OCI-LY7 (cell line): ENCODE data around the gene AWAT1. TPM values are rescaled to one million over a fixed set of nuclear protein-coding genes. Genes with fewer than 3 reads are reported as not detected.
"Not testable (repeated sequence)": the region's sequence is repeated elsewhere in the genome, so short reads cannot be mapped to it uniquely, and the experiment has no call there.

Experiments
- BruUV-seq: library from RNA; stranded (reverse); fragments of 400-500 nt; replicated peaks from 2 replicates; lab custom pipeline; 2021; lab: Mats Ljungman, UMichigan
- CTCF ChIA-PET: fragments of 300-600 bp; sonication (Branson Sonifier 250); formaldehyde crosslinking; loops from one replicate; lab custom pipeline; 2022; ENCODE audit warnings: antibody characterized with exemption; ENCODE audit not compliant: unreplicated experiment; lab: Charles Lee
- POLR2A ChIA-PET: fragments of 300-600 bp; sonication (Branson Sonifier 250); formaldehyde crosslinking; loops from one replicate; lab custom pipeline; 2022; ENCODE audit warnings: antibody characterized with exemption; lab: Charles Lee
- DNase-seq: peaks from one replicate; pipeline ENCODE4 v3.0.0-alpha.2; 2015; ENCODE audit warnings: low spot score
- H2AFZ ChIP-seq: fragments of 200-600 bp; sonication (generic), shearing (Covaris generic); 2 replicates; pipeline ENCODE4 v1.6.1; 2014; ENCODE audit warnings: mild to moderate bottlenecking, antibody characterized with exemption, low read length, moderate library complexity
- H3K27ac ChIP-seq: fragments of 200-600 bp; sonication (generic); 2 replicates; pipeline ENCODE4 v1.5.1; 2014; ENCODE audit warnings: mixed run types, low read depth, mild to moderate bottlenecking, moderate library complexity, low read length, inconsistent platforms; ENCODE audit not compliant: poor library complexity, severe bottlenecking
- H3K36me3 ChIP-seq: fragments of 200-600 bp; sonication (generic); 2 replicates; pipeline ENCODE4 v1.6.1; 2014; ENCODE audit warnings: mild to moderate bottlenecking, antibody characterized with exemption, low read length, moderate library complexity, mixed read lengths; ENCODE audit not compliant: insufficient read depth
- H3K4me1 ChIP-seq: fragments of 200-600 bp; sonication (generic); 2 replicates; pipeline ENCODE4 v1.5.1; 2014; ENCODE audit warnings: mild to moderate bottlenecking, low read length; ENCODE audit not compliant: insufficient read depth, poor library complexity, severe bottlenecking
- H3K4me2 ChIP-seq: fragments of 200-600 bp; sonication (generic); 2 replicates; pipeline ENCODE4 v1.6.1; 2014; ENCODE audit warnings: mild to moderate bottlenecking, low read length
- H3K4me3 ChIP-seq: fragments of 200-600 bp; sonication (generic); 2 replicates; pipeline ENCODE4 v1.5.1; 2014; ENCODE audit warnings: mild to moderate bottlenecking, low read depth, low read length; ENCODE audit not compliant: poor library complexity, severe bottlenecking
- H3K79me2 ChIP-seq: fragments of 200-600 bp; sonication (generic); 2 replicates; pipeline ENCODE4 v1.6.1; 2016; ENCODE audit warnings: low read depth, mild to moderate bottlenecking, low read length, moderate library complexity, mixed read lengths; ENCODE audit not compliant: insufficient read depth
- H3K9me2 ChIP-seq: fragments of 200-600 bp; sonication (generic); 2 replicates; pipeline ENCODE4 v1.6.1; 2016; ENCODE audit warnings: mild to moderate bottlenecking, low read length, mixed read lengths; ENCODE audit not compliant: insufficient read depth
- H3K9me3 ChIP-seq: fragments of 200-600 bp; sonication (generic); 2 replicates; pipeline ENCODE4 v1.6.1; 2014; ENCODE audit warnings: mild to moderate bottlenecking, mixed run types, low read length, mixed read lengths
- H4K20me1 ChIP-seq: fragments of 200-600 bp; sonication (generic); 2 replicates; pipeline ENCODE4 v1.6.1; 2014; ENCODE audit warnings: mild to moderate bottlenecking, antibody characterized with exemption, low read length, moderate library complexity, mixed read lengths; ENCODE audit not compliant: insufficient read depth
- EZH2phosphoT487 ChIP-seq: fragments of 200-600 bp; sonication (generic); IDR thresholded peaks from 2 replicates; pipeline ENCODE4 v1.6.1; 2018; ENCODE audit warnings: low read depth, borderline replicate concordance, mild to moderate bottlenecking, mixed run types, antibody characterized with exemption, low read length, moderate library complexity, mixed read lengths
- intact Hi-C: fragments of 100-400 bp; cut with micrococcal nuclease; formaldehyde crosslinking; loops from one replicate; pipeline ENCODE4 v1.10.0; 2022; ENCODE audit not compliant: unreplicated experiment
- total RNA-seq, 2 experiments: library from RNA; depleted of rRNA in 1 of 2; stranded (reverse); fragments of >200 nt in 1 of 2; shearing (Covaris generic) in 1 of 2; gene quantifications; 2 replicates each; pipeline ENCODE4 v1.2.3, GENCODE V29; 2014 to 2022
- TF ChIP-seq, protein P1 (sequence below): fragments of 200-600 bp; sonication (generic); conservative IDR thresholded peaks from 2 replicates; pipeline ENCODE4 v1.5.1; 2014; ENCODE audit warnings: mild to moderate bottlenecking, antibody characterized with exemption, low read length, moderate library complexity, mixed read lengths

AWAT1 gene
- total RNA-seq, 2 experiments from 2014 or later = not detected

GRCh38 chrX:70231666-70232065, 2.8 kb upstream of the AWAT1 start:
- H3K4me1 ChIP-seq = no peaks in the 10 kb centered on the region
- POLR2A ChIA-PET = no interaction called here
- H3K36me3 ChIP-seq = no peaks in the 10 kb centered on the region
- no peaks in the 10 kb centered on the region for H4K20me1 ChIP-seq
- BruUV-seq = no TSS peak
- H3K9me3 ChIP-seq = no peaks in the 10 kb centered on the region
- no peak overlapping the region for H3K4me3 ChIP-seq
- DNase-seq = no peak
- CTCF ChIA-PET = no interaction called here
- H3K79me2 ChIP-seq = no peaks in the 10 kb centered on the region
- H3K4me2 ChIP-seq = no peak overlapping the region
- intact Hi-C loops = no loop called here
- no peak overlapping the region for H2AFZ ChIP-seq
- TF ChIP-seq, protein P1, sequence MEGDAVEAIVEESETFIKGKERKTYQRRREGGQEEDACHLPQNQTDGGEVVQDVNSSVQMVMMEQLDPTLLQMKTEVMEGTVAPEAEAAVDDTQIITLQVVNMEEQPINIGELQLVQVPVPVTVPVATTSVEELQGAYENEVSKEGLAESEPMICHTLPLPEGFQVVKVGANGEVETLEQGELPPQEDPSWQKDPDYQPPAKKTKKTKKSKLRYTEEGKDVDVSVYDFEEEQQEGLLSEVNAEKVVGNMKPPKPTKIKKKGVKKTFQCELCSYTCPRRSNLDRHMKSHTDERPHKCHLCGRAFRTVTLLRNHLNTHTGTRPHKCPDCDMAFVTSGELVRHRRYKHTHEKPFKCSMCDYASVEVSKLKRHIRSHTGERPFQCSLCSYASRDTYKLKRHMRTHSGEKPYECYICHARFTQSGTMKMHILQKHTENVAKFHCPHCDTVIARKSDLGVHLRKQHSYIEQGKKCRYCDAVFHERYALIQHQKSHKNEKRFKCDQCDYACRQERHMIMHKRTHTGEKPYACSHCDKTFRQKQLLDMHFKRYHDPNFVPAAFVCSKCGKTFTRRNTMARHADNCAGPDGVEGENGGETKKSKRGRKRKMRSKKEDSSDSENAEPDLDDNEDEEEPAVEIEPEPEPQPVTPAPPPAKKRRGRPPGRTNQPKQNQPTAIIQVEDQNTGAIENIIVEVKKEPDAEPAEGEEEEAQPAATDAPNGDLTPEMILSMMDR = no peak
- no peak for TF ChIP-seq EZH2phosphoT487
- no peak overlapping the region for H3K27ac ChIP-seq
- H3K9me2 ChIP-seq = no peaks in the 10 kb centered on the region

DNA sequence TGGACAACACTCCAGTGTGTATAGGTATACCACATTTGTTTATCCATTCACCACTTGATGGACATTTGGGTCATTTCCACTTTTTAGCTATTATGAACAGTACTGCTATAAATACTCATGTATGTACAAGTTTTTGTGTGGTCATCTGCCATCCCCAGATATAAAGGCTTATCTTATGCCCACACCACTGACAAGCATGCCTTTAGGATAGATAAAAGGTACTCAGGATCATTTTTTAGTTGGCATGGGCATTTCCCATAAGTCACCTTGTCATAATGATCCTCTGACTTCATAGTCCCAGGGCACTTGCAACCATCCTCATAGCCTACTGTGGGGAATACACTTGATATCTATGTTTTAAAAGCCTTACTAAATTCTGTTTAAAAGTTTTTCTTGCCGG, 6.3 kb downstream of the AWAT1 start:
- CTCF ChIA-PET = no interaction called here

GRCh38 chrX:70241501-70241900, 7.0 kb downstream of the AWAT1 start:
- Histone ChIP-seq H3K4me2 (no peak overlapping the region), H3K79me2 (no peaks in the 10 kb centered on the region), H3K27ac (no peak overlapping the region), H3K9me3 (no peaks in the 10 kb centered on the region), H4K20me1 (no peaks in the 10 kb centered on the region), H3K9me2 (no peaks in the 10 kb centered on the region), H3K36me3 (no peaks in the 10 kb centered on the region), H2AFZ (no peak overlapping the region), H3K4me3 (no peak overlapping the region), H3K4me1 (no peaks in the 10 kb centered on the region)
- CTCF ChIA-PET = no interaction called here
- no peak for DNase-seq
- intact Hi-C loops = no loop called here
- POLR2A ChIA-PET = no interaction called here
- BruUV-seq = no TSS peak
- TF ChIP-seq, protein P1 = no peak
- no peak for TF ChIP-seq EZH2phosphoT487

More for the DNA sequence above, 6.3 kb downstream of the AWAT1 start:
- no TSS peak for BruUV-seq
- no peak for DNase-seq
- H3K36me3 ChIP-seq = no peaks in the 10 kb centered on the region
- POLR2A ChIA-PET = no interaction called here
- TF ChIP-seq, protein P1 = no peak
- no peak for TF ChIP-seq EZH2phosphoT487
- intact Hi-C loops = no loop called here
- H3K27ac ChIP-seq = no peak overlapping the region
- no peaks in the 10 kb centered on the region for H4K20me1 ChIP-seq
- no peaks in the 10 kb centered on the region for H3K9me2 ChIP-seq
- no peak overlapping the region for H3K4me2 ChIP-seq
- H3K79me2 ChIP-seq = no peaks in the 10 kb centered on the region
- H2AFZ ChIP-seq = no peak overlapping the region
- H3K4me1 ChIP-seq = no peaks in the 10 kb centered on the region
- no peak overlapping the region for H3K4me3 ChIP-seq
- H3K9me3 ChIP-seq = no peaks in the 10 kb centered on the region

DNA sequence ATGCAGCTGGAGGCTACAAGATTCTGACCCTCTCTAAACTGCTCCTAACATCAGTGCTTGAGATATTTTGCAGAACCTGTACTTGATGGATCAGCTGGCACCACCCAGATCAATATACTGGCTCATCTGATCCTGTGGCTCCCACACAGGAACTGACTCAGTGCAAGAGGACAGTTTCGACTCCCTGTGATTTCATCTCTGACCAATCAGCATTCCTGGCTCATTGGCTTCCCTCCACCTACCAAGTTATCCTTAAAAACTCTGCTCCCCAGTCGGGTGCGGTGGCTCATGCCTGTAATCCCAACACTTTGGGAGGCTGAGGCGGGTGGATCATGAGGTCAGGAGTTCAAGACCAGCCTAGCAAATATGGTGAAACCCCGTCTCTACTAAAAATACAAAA, 9.1 kb downstream of the AWAT1 start:
- H3K4me1 ChIP-seq, H3K27ac ChIP-seq, H3K9me2 ChIP-seq, H3K4me2 ChIP-seq, DNase-seq, H3K36me3 ChIP-seq, BruUV-seq, H4K20me1 ChIP-seq, H2AFZ ChIP-seq, H3K4me3 ChIP-seq, H3K9me3 ChIP-seq, CTCF ChIA-PET, POLR2A ChIA-PET, H3K79me2 ChIP-seq, intact Hi-C loops: not testable (repeated sequence)
